Panc1 (cell line): ENCODE measurements around the gene LYRM1. TPM values are rescaled to one million over a fixed set of nuclear protein-coding genes. Genes with fewer than 3 reads are reported as not detected.

ENCODE experiments used
- ATAC-seq: fragments of 200-7000 bp; cut with Tn5 transposase; 2 replicates; pipeline ENCODE4 v1.9.1; 2020; ENCODE audit warnings: mild to moderate bottlenecking, moderate library complexity
- BruUV-seq: library from RNA; stranded (reverse); fragments of 400-500 nt; replicated peaks from 2 replicates; lab custom pipeline; 2021; lab: Mats Ljungman, UMichigan
- CTCF ChIA-PET: fragments of 300-600 bp; sonication (Branson Sonifier 250); formaldehyde crosslinking; loops from one replicate; lab custom pipeline; 2022; ENCODE audit warnings: antibody characterized with exemption; lab: Charles Lee
- POLR2A ChIA-PET: fragments of 300-600 bp; sonication (Branson Sonifier 250); formaldehyde crosslinking; loops from one replicate; lab custom pipeline; 2022; ENCODE audit warnings: antibody characterized with exemption; lab: Charles Lee
- DNase-seq: peaks from one replicate; pipeline ENCODE4 v3.0.0-alpha.2; 2010; ENCODE audit warnings: low read depth, low spot score
- H3K27ac ChIP-seq: 2 replicates; pipeline ENCODE4 v1.5.1; 2011; ENCODE audit warnings: mild to moderate bottlenecking, low read length, inconsistent platforms
- H3K27me3 ChIP-seq: fragments of 200-500 bp; sonication (Bioruptor generic); 2 replicates; pipeline ENCODE4 v1.6.0; 2014; ENCODE audit warnings: low read length, inconsistent platforms; ENCODE audit not compliant: control insufficient read depth, insufficient read depth
- H3K36me3 ChIP-seq: fragments of 200-500 bp; sonication (Bioruptor generic); 2 replicates; pipeline ENCODE4 v1.5.1; 2014; ENCODE audit warnings: inconsistent platforms, mild to moderate bottlenecking, low read length, moderate library complexity; ENCODE audit not compliant: control insufficient read depth, insufficient read depth
- H3K4me1 ChIP-seq: 2 replicates; pipeline ENCODE4 v1.5.1; 2011; ENCODE audit warnings: inconsistent platforms, mild to moderate bottlenecking, low read length, moderate library complexity; ENCODE audit not compliant: control insufficient read depth, insufficient read depth
- H3K4me3 ChIP-seq, 2 experiments: 2 replicates each; pipeline ENCODE4 v1.5.1; 2011 to 2012; ENCODE audit warnings: low read depth in 2 of 2, low read length in 2 of 2, mild to moderate bottlenecking in 2 of 2, inconsistent platforms in 1 of 2, moderate library complexity in 1 of 2
- H3K9me3 ChIP-seq: fragments of 200-500 bp; sonication (Bioruptor generic); 2 replicates; pipeline ENCODE4 v1.5.1; 2014; ENCODE audit warnings: low read depth, mild to moderate bottlenecking, inconsistent platforms, low read length, moderate library complexity; ENCODE audit not compliant: control insufficient read depth, insufficient read depth
- CTCF ChIP-seq: fragments of 450-650 bp; IDR thresholded peaks from 2 replicates; pipeline ENCODE4 v1.5.1; 2017; ENCODE audit warnings: mild to moderate bottlenecking
- POLR2AphosphoS5 ChIP-seq: IDR thresholded peaks from 2 replicates; pipeline ENCODE4 v1.6.1; 2012; ENCODE audit warnings: mild to moderate bottlenecking, low read depth, low read length, moderate library complexity
- REST ChIP-seq, 2 experiments: IDR thresholded peaks; 2 replicates each; pipeline ENCODE4 v1.6.1; 2011 to 2012; ENCODE audit warnings: low read depth in 2 of 2, control low read depth in 1 of 2, low read length in 1 of 2, mild to moderate bottlenecking in 1 of 2, moderate library complexity in 1 of 2; ENCODE audit not compliant: insufficient read depth in 1 of 2
- SIN3A ChIP-seq: IDR thresholded peaks from 2 replicates; pipeline ENCODE4 v1.6.1; 2012; ENCODE audit warnings: low read depth, mild to moderate bottlenecking, low read length, moderate library complexity, borderline replicate concordance; ENCODE audit not compliant: insufficient read depth
- TCF7L2 ChIP-seq: IDR thresholded peaks from 2 replicates; pipeline ENCODE4 v1.6.1; 2011; ENCODE audit warnings: mild to moderate bottlenecking, low read depth, low read length, inconsistent platforms
- in situ Hi-C: cut with HindIII; loops from 2 replicates; pipeline ENCODE4 v1.10.0; 2016; ENCODE audit warnings: low sequenced_read_pairs, low pct_unique_long_range_greater_than_20kb
- intact Hi-C: fragments of 100-400 bp; cut with micrococcal nuclease; formaldehyde crosslinking; loops from one replicate; pipeline ENCODE4 v1.10.0; 2022; ENCODE audit not compliant: unreplicated experiment
- total RNA-seq: library from RNA; stranded (reverse); gene quantifications from one replicate; pipeline ENCODE4 v1.2.1, GENCODE V29; 2021; ENCODE audit not compliant: unreplicated experiment

LYRM1 gene
- total RNA-seq, 1 experiment from 2014 or later, result 30.7 TPM

GRCh38 chr16:20897253-20897897, 3.2 kb upstream of the LYRM1 start:
- in situ Hi-C loops, result no loop called here
- POLR2A ChIA-PET, result no interaction called here

GRCh38 chr16:20897922-20898321, 2.6 kb upstream of the LYRM1 start:
- CTCF ChIA-PET, result no interaction called here
- Histone ChIP-seq H3K36me3 (peaks cover 3% of the 10 kb centered on the region), H3K27me3 (no peaks in the 10 kb centered on the region), H3K4me3 (peak overlapping the region; percentile 82 to 91; a peak in 3 of 4 replicates), H3K4me1 (peaks cover 30% of the 10 kb centered on the region), H3K27ac (peak overlapping the region; percentile 84), H3K9me3 (no peaks in the 10 kb centered on the region)
- no peak for TF ChIP-seq SIN3A
- no peak for TF ChIP-seq TCF7L2
- no peak for TF ChIP-seq REST (IDR thresholded peaks at IDR 0.05; ENCODE audit: insufficient read depth in 1 of 2, low read depth in 2 of 2, low read length in 1 of 2)
- TF ChIP-seq POLR2AphosphoS5, result no peak
- TF ChIP-seq CTCF, result no peak
- no TSS peak for BruUV-seq
- in situ Hi-C loops, result no loop called here
- intact Hi-C loops, result no loop called here
- POLR2A ChIA-PET, result interaction anchor here (0.5 kb wide), 1 partner anchor 120 kb away, joined by 3 read pairs; no protein-coding TSS in a partner anchor
- no peak for ATAC-seq
- no peak for DNase-seq

More at GRCh38 chr16:20897253-20897897, 3.2 kb upstream of the LYRM1 start:
- DNase-seq, result no peak
- no peak for TF ChIP-seq CTCF
- BruUV-seq, result TSS peak; percentile 70
- Histone ChIP-seq H3K27ac (no peak overlapping the region), H3K36me3 (peaks cover 3% of the 10 kb centered on the region), H3K27me3 (no peaks in the 10 kb centered on the region), H3K9me3 (no peaks in the 10 kb centered on the region), H3K4me3 (no peak overlapping the region), H3K4me1 (peaks cover 25% of the 10 kb centered on the region)
- no peak for ATAC-seq
- CTCF ChIA-PET, result no interaction called here
- intact Hi-C loops, result no loop called here
